ENCODE data around the gene SLC13A5.

The SLC13A5 gene

GRCh38 chr17:6686026-6686425 is 27.1 kb downstream of the SLC13A5 start:
- DNase-seq (ENCODE audit: low read depth), result no peak
- TF ChIP-seq CTCF (IDR thresholded peaks at IDR 0.05; ENCODE audit: insufficient read depth, low read depth, low read length, missing control alignments), result no peak

GRCh38 chr17:6684881-6685767 is 28.0 kb downstream of the SLC13A5 start:
- no peak for TF ChIP-seq CTCF (IDR thresholded peaks at IDR 0.05; ENCODE audit: insufficient read depth, low read depth, low read length, missing control alignments)
- no peak overlapping the region for H3K4me3 ChIP-seq (ENCODE audit: low read depth, low read length)
- DNase-seq (ENCODE audit: low read depth), result no peak

More at GRCh38 chr17:6686026-6686425, 27.1 kb downstream of the SLC13A5 start:
- no peak overlapping the region for H3K4me3 ChIP-seq (ENCODE audit: low read depth, low read length)

GRCh38 chr17:6684460-6684783 is 28.7 kb downstream of the SLC13A5 start:
- no peak overlapping the region for H3K4me3 ChIP-seq (ENCODE audit: low read depth, low read length)
- no peak for TF ChIP-seq CTCF (IDR thresholded peaks at IDR 0.05; ENCODE audit: insufficient read depth, low read depth, low read length, missing control alignments)
- no peak for DNase-seq (ENCODE audit: low read depth)

- TF ChIP-seq CTCF (IDR thresholded peaks at IDR 0.05; ENCODE audit: insufficient read depth, low read depth, low read length, missing control alignments), result no peak
- DNase-seq (ENCODE audit: low read depth), result no peak
- H3K4me3 ChIP-seq (ENCODE audit: low read depth, low read length), result no peak overlapping the region
These were observed 29.3 kb downstream of the SLC13A5 start for GRCh38 chr17:6683730-6684459.

- no peak for DNase-seq (ENCODE audit: low read depth)
- no peak overlapping the region for H3K4me3 ChIP-seq (ENCODE audit: low read depth, low read length)
- TF ChIP-seq CTCF (IDR thresholded peaks at IDR 0.05; ENCODE audit: insufficient read depth, low read depth, low read length, missing control alignments), result no peak
These were observed 30.0 kb downstream of the SLC13A5 start for GRCh38 chr17:6683081-6683684.

GRCh38 chr17:6682339-6682738 is 30.8 kb downstream of the SLC13A5 start:
- DNase-seq (ENCODE audit: low read depth), result no peak
- H3K4me3 ChIP-seq (ENCODE audit: low read depth, low read length), result no peak overlapping the region
- TF ChIP-seq CTCF (IDR thresholded peaks at IDR 0.05; ENCODE audit: insufficient read depth, low read depth, low read length, missing control alignments), result no peak
